Non-pigmented ciliary epithelial cell (primary cell): ENCODE results near the gene NR1D2.

Experiments
- DNase-seq: peaks from one replicate; pipeline ENCODE4 v3.0.0-alpha.2; 2010; ENCODE audit warnings: low read depth

The NR1D2 gene

DNA sequence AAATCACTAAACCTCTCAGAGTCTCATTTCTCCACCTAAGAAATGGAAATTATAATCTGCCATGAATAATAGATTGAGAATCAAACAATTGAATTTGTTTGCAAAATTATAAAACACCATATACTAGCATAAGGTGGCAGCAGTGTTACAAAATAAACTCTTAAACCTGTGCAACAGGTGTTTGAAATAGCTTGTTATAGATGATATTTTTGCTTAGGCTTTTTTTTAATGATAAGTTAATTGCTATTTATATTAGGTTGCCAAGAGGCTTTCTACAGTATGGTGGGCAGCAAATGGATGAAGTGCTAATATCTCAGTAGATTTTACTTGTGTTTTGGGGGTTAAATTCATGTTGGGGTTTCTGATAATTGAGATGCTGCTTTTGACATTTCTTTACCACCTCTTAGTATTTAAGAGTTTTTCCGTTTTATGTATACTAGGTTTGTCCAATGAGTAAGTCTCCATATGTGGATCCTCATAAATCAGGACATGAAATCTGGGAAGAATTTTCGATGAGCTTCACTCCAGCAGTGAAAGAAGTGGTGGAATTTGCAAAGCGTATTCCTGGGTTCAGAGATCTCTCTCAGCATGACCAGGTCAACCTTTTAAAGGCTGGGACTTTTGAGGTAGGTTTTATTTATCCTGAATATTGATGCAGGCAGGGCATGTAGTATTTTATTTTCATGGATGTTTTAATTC is 19.6 kb downstream of the NR1D2 start:
- DNase-seq = no peak

GRCh38 chr3:23966328-23966727 is 21.2 kb downstream of the NR1D2 start:
- no peak for DNase-seq

- no peak for DNase-seq
Measured at GRCh38 chr3:23968463-23969184, 23.5 kb downstream of the NR1D2 start.

DNA sequence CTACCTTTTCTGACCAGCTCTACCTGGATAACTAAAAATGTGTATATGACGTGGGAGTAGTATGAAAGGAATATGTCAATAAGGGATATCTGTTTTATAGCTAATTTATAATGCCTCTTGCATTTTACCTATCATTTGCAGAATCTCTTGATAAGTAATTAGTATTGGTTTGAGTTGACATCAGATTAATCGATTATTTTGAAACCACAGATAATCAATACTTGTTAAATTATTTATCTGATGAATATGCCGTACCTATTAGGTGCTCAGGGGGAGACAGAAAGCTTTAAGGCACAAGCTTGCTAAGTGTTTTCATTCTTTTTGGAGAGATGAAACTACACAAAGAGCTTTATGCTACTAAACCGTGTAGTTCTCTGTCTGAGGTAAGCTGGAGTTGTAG is 24.3 kb downstream of the NR1D2 start:
- DNase-seq = no peak

- DNase-seq = no peak
Measured at GRCh38 chr3:23971684-23972083, 26.6 kb downstream of the NR1D2 start.

DNA sequence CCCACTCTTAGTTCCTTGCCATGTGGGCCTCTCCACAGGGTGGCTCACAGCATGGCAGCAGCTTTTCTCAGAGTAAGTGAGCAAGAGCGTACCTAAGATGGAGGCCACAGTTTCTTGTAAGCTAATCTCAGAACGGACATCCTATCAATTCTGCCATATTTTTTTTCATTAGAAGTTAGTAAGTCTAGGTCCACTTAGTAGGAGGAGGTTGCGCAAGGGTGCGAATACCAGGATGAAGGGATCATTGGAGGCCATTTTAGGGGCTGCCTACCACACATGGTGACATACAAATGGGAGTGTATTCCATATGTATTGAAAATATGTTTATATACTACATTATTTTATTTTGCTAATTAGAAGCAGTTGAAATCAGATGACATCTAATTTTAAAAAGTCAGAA is 31.5 kb downstream of the NR1D2 start:
- no peak for DNase-seq

GRCh38 chr3:23979569-23979968 is 34.5 kb downstream of the NR1D2 start:
- no peak for DNase-seq

GRCh38 chr3:23981136-23981535 is 36.0 kb downstream of the NR1D2 start:
- no peak for DNase-seq

- no peak for DNase-seq
Measured at GRCh38 chr3:23981955-23982354, 36.9 kb downstream of the NR1D2 start.

- DNase-seq = no peak
Measured at GRCh38 chr3:23984934-23985333, 39.8 kb downstream of the NR1D2 start.

GRCh38 chr3:23985747-23986544 is 40.9 kb downstream of the NR1D2 start:
- no peak for DNase-seq

- no peak for DNase-seq
Measured at GRCh38 chr3:23987356-23987755, 42.3 kb downstream of the NR1D2 start.

GRCh38 chr3:23991306-23991682 is 46.2 kb downstream of the NR1D2 start:
- DNase-seq = no peak

- no peak for DNase-seq
Measured at GRCh38 chr3:23991683-23992628, 46.9 kb downstream of the NR1D2 start.

DNA sequence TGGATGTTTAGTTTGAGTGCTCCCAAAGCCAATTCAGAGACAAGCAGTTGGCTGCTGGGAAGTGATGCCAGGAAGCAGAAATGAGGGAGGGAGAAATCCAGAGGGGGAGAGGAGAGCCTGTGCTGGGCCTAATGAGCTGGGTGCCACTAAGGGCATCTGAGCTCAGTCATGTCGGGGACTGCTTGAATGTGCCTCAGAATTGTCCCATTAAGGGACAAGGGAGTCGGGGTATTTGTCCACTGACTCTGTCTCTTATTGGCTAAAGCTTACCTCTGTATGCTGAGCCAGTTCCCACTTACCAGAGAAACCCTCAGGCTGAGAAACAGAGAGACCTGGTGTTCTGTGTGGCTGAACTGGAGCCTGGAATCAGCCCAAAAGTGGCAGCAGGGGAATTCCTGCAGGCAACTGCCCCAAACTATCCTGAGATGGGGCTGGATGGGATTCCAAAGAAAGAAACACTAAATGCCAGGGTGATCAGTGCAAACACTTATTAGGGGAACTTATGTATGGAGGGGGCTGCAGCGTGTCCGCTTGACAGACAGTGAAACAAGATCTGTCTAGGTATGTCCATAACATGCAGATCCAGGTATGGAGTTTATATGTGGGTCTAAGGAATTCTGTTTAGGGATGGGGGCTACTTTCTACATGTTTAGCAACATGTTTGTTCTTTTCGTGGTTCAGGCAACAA is 48.6 kb downstream of the NR1D2 start:
- no peak for DNase-seq

GRCh38 chr3:23994244-23994569 is 49.1 kb downstream of the NR1D2 start:
- DNase-seq = no peak

DNA sequence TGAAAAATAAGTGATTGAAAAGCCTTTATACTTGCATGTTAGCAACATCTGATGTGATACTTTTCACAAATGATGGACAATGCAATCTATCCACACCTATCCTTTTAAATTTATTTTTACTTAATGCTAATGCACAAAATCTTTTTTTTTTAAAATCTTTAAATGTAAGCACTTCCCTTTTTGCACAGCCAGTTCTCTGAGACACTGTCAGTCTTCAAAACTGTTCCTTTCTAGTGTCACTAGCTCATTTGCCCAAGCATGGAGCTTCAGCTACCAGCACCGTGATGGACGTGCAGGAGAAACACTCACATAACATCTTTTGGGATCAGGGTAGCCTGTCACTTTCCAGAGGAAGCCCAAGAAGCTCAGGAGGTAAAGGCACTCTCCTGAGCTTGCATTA is 50.1 kb downstream of the NR1D2 start:
- DNase-seq = no peak

DNA sequence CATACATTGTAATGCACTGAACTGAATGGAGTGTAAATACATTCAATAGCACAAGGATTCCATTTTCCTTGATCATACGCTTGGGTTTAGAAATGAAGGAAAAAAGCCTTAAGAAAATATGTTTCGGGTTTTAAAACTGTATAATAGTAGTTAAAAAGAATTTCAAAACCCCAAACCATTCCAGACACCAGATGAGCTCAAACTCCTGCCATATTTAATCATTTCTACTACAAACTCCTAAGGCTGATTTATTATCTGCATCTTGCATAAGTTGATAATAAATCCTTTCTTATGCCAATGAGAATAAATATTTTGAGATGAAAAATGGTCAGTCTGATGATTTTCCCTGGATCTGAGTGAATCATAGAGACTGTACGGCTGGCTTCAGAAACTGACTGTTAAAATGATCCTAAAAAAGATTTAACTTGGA is 51.0 kb downstream of the NR1D2 start:
- DNase-seq = no peak

DNA sequence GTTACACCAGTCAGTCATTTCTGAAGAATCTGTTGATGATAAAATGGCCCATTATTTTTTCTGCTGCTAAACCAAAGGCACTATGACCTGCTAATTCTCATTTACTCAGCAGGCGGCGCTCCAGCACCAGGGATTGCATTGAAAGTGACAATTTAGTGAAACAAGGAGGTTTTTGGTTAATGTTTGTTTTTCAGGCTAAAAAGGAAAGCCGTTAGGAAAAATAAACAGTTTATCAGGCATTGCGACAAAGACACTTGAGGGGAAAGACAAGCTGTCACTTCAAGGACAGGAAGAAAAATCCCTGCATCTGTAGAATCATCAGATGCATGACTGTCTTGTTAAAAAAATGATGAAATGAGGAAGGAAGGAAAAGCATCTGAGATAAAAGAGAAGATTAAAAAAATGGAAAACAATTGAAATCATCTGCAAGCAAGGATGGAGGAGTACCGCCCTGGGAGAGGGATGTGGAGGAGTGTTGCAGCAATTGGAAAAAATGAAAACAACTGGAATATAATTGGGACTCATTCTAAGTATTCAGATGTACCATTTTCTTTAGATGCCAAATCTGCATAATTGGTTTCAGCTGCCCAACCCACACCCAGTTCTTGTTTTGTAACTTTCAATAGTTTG is 54.0 kb downstream of the NR1D2 start:
- no peak for DNase-seq

GRCh38 chr3:24002129-24002528 is 57.0 kb downstream of the NR1D2 start:
- DNase-seq = no peak

DNA sequence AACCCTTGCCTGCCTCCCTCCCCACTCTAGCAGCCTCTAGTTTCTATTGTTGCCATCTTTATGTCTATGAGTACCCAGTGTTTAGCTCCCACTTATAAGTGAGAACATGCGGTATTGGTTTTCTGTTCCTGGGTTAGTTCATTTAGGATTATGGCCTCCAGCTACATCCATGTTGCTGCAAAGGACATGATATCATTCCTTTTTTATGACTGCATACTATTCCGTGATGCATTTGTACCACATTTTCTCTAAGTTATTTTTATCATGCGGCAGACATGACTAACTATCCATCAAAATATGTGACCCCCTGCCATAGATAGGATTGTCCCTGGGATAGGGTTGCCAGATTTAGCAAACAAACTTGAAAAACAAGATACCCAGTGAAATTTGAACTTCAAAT is 58.4 kb downstream of the NR1D2 start:
- no peak for DNase-seq
